Measurements from ENCODE around the gene GLP2R.
"Not testable (repeated sequence)": the region's sequence is repeated elsewhere in the genome, so short reads cannot be mapped to it uniquely, and the experiment has no call there.

GLP2R gene

DNA sequence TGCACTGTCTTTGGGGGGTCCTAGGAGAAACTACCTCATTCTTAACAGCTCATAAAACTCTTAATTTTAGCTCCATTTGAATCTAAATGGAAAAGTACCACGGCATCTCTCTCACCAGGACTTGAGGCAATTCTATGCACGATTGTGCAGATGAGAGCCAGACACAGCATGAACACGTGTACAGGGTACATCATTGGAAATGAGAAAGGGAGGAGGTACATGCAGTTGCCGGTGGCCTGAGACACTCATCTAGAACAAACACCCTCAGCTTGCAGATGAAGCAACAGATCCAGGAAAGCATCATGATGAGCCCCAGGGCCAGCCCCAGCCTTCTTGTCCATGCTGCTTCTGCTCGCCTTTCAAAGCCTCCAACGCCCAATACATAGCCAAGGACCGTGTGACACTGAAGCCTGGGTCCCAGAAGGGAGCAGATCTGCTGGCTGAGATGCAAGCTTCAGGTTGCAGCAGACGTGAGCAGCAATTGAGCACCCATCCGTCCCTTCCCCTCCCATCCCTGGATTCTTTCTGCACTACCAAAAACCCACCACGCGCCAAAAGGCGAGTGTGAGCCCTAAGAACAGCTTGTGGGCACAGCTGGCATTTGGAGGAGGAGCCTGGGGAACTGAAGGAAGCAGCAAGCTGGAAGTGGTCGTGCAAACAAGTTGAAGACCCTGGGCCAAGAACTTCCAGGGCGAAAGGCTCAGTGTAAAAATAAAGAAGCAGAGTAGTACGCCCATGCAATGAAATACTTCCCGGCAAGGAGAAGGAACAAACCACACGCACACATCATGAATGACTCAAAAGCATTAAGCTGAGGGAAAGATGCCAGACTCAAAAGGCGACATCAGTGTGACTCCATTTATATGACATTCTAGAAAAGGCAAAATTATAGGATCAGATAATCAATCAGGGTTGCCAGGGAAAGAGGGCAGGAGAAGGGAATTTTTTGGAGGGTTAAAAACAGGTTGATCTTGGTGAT, 86.7 kb downstream of the GLP2R start:
- 91% methylated on average over 18 of the region's 18 CpGs for WGBS
- no peak overlapping the region for H3K27ac ChIP-seq (ENCODE audit: low read depth, low read length)
- no peak overlapping the region for H3K9ac ChIP-seq (ENCODE audit: low read depth, low read length)
- H3K4me3 ChIP-seq (ENCODE audit: low read length) = no peak overlapping the region
- H3K9me3 ChIP-seq (ENCODE audit: insufficient read depth, low read depth, low read length) = no peaks in the 10 kb centered on the region
- H3K4me1 ChIP-seq (ENCODE audit: insufficient read depth, low read length) = 0 out of 2 replicates have a peak, but pooled peaks cover 5% of the 10 kb centered on the region
- H3K36me3 ChIP-seq (ENCODE audit: insufficient read depth, low read length) = no peaks in the 10 kb centered on the region
- H3K27me3 ChIP-seq (ENCODE audit: insufficient read depth, low read length) = no peaks in the 10 kb centered on the region

GRCh38 chr17:9913476-9913875, 87.8 kb downstream of the GLP2R start:
- Histone ChIP-seq H3K4me3 (ENCODE audit: low read length) (no peak overlapping the region), H3K27me3 (ENCODE audit: insufficient read depth, low read length) (no peaks in the 10 kb centered on the region), H3K9ac (ENCODE audit: low read depth, low read length) (no peak overlapping the region), H3K9me3 (ENCODE audit: insufficient read depth, low read depth, low read length) (no peaks in the 10 kb centered on the region), H3K27ac (ENCODE audit: low read depth, low read length) (no peak overlapping the region), H3K4me1 (ENCODE audit: insufficient read depth, low read length) (no peaks in the 10 kb centered on the region), H3K36me3 (ENCODE audit: insufficient read depth, low read length) (no peaks in the 10 kb centered on the region)
- WGBS = 94% methylated on average over 5 of the region's 5 CpGs

- Histone ChIP-seq H3K27ac (ENCODE audit: low read depth, low read length) (no peak overlapping the region), H3K27me3 (ENCODE audit: insufficient read depth, low read length) (no peaks in the 10 kb centered on the region), H3K36me3 (ENCODE audit: insufficient read depth, low read length) (no peaks in the 10 kb centered on the region), H3K4me3 (ENCODE audit: low read length) (no peak overlapping the region), H3K9me3 (ENCODE audit: insufficient read depth, low read depth, low read length) (no peaks in the 10 kb centered on the region), H3K9ac (ENCODE audit: low read depth, low read length) (no peak overlapping the region), H3K4me1 (ENCODE audit: insufficient read depth, low read length) (no peaks in the 10 kb centered on the region)
- WGBS = 94% methylated on average over 8 of the region's 8 CpGs
Observed at GRCh38 chr17:9916108-9916507, 90.4 kb downstream of the GLP2R start.

- Histone ChIP-seq H3K27me3 (ENCODE audit: insufficient read depth, low read length) (no peaks in the 10 kb centered on the region), H3K27ac (ENCODE audit: low read depth, low read length) (no peak overlapping the region), H3K36me3 (ENCODE audit: insufficient read depth, low read length) (no peaks in the 10 kb centered on the region), H3K9me3 (ENCODE audit: insufficient read depth, low read depth, low read length) (no peaks in the 10 kb centered on the region), H3K4me3 (ENCODE audit: low read length) (no peak overlapping the region), H3K4me1 (ENCODE audit: insufficient read depth, low read length) (no peaks in the 10 kb centered on the region), H3K9ac (ENCODE audit: low read depth, low read length) (no peak overlapping the region)
- 95% methylated on average over 13 of the region's 13 CpGs for WGBS
Observed at GRCh38 chr17:9917131-9917530, 91.4 kb downstream of the GLP2R start.

GRCh38 chr17:9917801-9918200, 92.1 kb downstream of the GLP2R start:
- H3K9me3 ChIP-seq (ENCODE audit: insufficient read depth, low read depth, low read length) = no peaks in the 10 kb centered on the region
- WGBS = 96% methylated on average over 19 of the region's 19 CpGs
- no peak overlapping the region for H3K4me3 ChIP-seq (ENCODE audit: low read length)
- no peaks in the 10 kb centered on the region for H3K36me3 ChIP-seq (ENCODE audit: insufficient read depth, low read length)
- H3K9ac ChIP-seq (ENCODE audit: low read depth, low read length) = no peak overlapping the region
- no peaks in the 10 kb centered on the region for H3K27me3 ChIP-seq (ENCODE audit: insufficient read depth, low read length)
- H3K27ac ChIP-seq (ENCODE audit: low read depth, low read length) = no peak overlapping the region
- no peaks in the 10 kb centered on the region for H3K4me1 ChIP-seq (ENCODE audit: insufficient read depth, low read length)

DNA sequence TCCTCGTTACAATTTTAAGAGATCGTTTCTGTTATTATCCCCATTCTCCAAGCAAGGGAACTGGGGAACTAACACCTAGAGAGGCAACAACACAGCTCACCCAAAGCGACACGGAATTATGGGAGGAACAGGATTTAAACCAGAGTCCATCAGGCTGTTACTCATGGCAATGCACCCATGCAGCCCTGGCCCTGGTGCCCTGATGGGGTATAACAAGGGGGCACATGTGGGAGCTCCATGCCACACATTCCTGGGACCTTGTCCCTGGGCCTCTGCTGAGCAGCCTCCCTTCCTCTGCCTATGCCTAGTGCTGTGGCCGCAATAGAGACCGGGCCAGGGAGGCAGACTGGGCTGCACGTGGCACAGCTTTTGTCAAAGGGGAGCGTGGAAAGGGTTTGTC, 92.6 kb downstream of the GLP2R start:
- Histone ChIP-seq H3K4me1 (ENCODE audit: insufficient read depth, low read length) (no peaks in the 10 kb centered on the region), H3K4me3 (ENCODE audit: low read length) (no peak overlapping the region), H3K27me3 (ENCODE audit: insufficient read depth, low read length) (no peaks in the 10 kb centered on the region), H3K9me3 (ENCODE audit: insufficient read depth, low read depth, low read length) (no peaks in the 10 kb centered on the region), H3K36me3 (ENCODE audit: insufficient read depth, low read length) (no peaks in the 10 kb centered on the region), H3K27ac (ENCODE audit: low read depth, low read length) (no peak overlapping the region), H3K9ac (ENCODE audit: low read depth, low read length) (no peak overlapping the region)
- 97% methylated on average over 8 of the region's 8 CpGs for WGBS

DNA sequence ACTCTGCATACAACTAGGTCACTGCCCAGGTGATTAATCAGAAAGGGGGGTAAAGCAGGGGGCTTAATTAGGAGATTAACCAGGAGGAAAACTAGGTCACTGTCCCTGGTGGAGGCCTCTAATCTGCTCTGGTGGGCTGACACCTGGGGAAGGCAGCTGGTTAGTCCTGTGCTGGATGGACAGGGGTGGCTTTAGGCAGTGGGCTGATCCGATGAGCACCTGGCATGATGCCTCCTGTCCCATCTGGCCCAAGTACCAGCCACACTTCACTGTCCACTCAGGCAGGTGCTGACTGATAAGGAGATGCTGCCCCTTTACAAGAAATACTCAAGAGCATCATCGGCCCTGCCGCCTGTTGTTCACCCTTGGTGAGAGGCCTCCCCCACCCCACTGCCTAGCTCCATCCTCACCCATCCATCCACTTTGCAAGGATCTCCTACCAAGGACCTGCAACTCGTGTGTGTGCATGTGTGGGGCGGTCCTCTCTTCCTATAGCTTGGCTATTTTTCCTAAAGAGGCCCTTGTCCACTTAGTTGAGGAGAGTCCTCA, 93.2 kb downstream of the GLP2R start:
- 93% methylated on average over 5 of the region's 5 CpGs for WGBS
- H3K36me3 ChIP-seq (ENCODE audit: insufficient read depth, low read length) = no peaks in the 10 kb centered on the region

GRCh38 chr17:9921216-9921615, 95.5 kb downstream of the GLP2R start:
- H3K4me1 ChIP-seq (ENCODE audit: insufficient read depth, low read length); H3K4me3 ChIP-seq (ENCODE audit: low read length); H3K9ac ChIP-seq (ENCODE audit: low read depth, low read length); H3K27ac ChIP-seq (ENCODE audit: low read depth, low read length); H3K9me3 ChIP-seq (ENCODE audit: insufficient read depth, low read depth, low read length); H3K27me3 ChIP-seq (ENCODE audit: insufficient read depth, low read length); H3K36me3 ChIP-seq (ENCODE audit: insufficient read depth, low read length): not testable (repeated sequence)
- WGBS = 92% methylated on average over 13 of the region's 13 CpGs

More for the DNA sequence above, 93.2 kb downstream of the GLP2R start:
- Histone ChIP-seq H3K4me3 (ENCODE audit: low read length) (no peak overlapping the region), H3K27ac (ENCODE audit: low read depth, low read length) (no peak overlapping the region), H3K9ac (ENCODE audit: low read depth, low read length) (no peak overlapping the region), H3K27me3 (ENCODE audit: insufficient read depth, low read length) (no peaks in the 10 kb centered on the region), H3K4me1 (ENCODE audit: insufficient read depth, low read length) (no peaks in the 10 kb centered on the region), H3K9me3 (ENCODE audit: insufficient read depth, low read depth, low read length) (no peaks in the 10 kb centered on the region)

DNA sequence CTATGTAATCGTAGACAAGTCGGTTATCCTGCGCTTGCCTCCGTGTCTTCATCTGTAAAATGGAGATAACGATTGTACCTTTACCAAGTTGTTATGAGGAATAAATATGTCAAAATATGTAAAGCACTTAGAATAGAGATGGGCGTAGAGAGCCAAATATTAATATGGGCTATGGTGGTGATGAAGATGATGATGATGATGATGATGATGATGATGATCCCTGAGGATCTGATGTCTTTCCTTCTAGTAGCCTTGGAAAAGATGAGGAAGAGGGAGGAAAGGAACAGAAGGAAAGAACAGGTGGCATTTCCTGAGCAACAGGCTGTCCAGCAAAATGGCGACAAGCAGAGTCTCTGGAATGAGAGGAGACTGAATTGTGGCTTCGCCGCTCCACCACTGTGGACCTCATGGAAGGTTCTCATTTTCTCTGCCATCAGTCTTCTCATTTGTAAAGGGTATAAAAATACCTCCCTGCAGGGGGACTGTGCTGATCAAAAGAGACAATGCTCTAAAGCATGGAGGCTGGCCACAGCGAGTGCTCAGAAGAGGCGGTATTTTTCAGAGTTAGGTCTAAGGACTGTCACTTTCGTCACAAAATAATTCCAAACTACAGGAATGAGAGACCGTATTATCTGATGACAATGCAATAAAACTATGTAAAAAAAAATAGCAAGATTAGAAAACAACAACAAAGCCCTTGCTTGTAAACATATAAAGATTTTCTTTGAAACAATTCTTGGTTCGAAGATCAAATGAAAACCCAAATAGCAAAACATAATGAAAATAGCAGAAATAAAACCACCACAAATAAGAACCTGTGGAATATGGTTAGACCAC, 96.5 kb downstream of the GLP2R start:
- Histone ChIP-seq H3K4me3 (ENCODE audit: low read length) (no peak overlapping the region), H3K27ac (ENCODE audit: low read depth, low read length) (no peak overlapping the region), H3K27me3 (ENCODE audit: insufficient read depth, low read length) (no peaks in the 10 kb centered on the region), H3K9me3 (ENCODE audit: insufficient read depth, low read depth, low read length) (no peaks in the 10 kb centered on the region), H3K9ac (ENCODE audit: low read depth, low read length) (no peak overlapping the region), H3K4me1 (ENCODE audit: insufficient read depth, low read length) (no peaks in the 10 kb centered on the region), H3K36me3 (ENCODE audit: insufficient read depth, low read length) (no peaks in the 10 kb centered on the region)
- WGBS = 92% methylated on average over 12 of the region's 14 CpGs

DNA sequence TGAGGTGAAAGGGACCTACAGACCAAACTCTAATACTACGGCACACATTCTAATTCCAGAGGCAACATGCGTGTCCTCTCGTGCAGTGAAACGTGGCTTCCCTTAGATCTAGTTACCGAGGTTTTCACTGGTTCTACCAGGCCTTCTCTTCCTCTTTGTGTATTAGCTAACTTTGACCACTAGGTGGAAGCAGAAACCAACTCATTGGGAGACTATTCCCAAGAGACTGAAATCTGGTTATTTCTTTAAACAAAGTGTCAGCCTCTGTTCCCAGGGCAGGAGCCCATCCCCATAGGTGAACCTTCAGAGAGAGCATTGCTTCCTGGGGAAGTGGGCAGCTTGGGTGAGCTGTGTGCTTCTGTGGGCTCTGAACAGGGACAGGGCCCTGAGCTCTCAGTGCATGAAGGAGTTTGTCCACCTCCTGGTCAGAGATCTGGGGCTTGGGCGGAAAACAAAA, 99.0 kb downstream of the GLP2R start:
- H3K27me3 ChIP-seq (ENCODE audit: insufficient read depth, low read length) = no peaks in the 10 kb centered on the region
- H3K36me3 ChIP-seq (ENCODE audit: insufficient read depth, low read length) = no peaks in the 10 kb centered on the region
- no peak overlapping the region for H3K9ac ChIP-seq (ENCODE audit: low read depth, low read length)
- H3K9me3 ChIP-seq (ENCODE audit: insufficient read depth, low read depth, low read length) = no peaks in the 10 kb centered on the region
- 46% methylated on average over 6 of the region's 6 CpGs for WGBS
- no peak overlapping the region for H3K4me3 ChIP-seq (ENCODE audit: low read length)
- H3K4me1 ChIP-seq (ENCODE audit: insufficient read depth, low read length) = no peaks in the 10 kb centered on the region
- H3K27ac ChIP-seq (ENCODE audit: low read depth, low read length) = no peak overlapping the region

DNA sequence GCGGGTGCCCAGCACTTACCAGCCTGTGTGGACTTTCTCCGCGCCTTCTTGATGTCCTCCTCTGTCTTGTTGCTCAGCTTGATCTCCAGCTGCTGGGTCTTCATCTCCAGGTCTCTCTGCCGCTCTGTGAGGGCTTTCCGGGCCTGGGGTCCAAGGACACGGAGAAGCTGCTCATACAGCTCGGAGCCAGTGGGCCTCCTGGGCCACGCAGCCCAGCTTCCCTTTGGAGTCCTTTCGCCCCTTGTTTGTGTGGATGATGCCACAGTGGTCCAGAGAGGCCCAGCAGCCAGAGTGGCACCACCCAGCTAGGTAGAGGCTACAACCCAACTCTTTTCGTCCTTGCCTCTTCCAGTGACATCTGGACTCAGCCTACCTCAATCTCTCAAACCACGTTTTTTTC, 99.7 kb downstream of the GLP2R start:
- Histone ChIP-seq H3K4me3 (ENCODE audit: low read length) (no peak overlapping the region), H3K36me3 (ENCODE audit: insufficient read depth, low read length) (no peaks in the 10 kb centered on the region), H3K27ac (ENCODE audit: low read depth, low read length) (no peak overlapping the region), H3K27me3 (ENCODE audit: insufficient read depth, low read length) (no peaks in the 10 kb centered on the region), H3K9ac (ENCODE audit: low read depth, low read length) (no peak overlapping the region), H3K4me1 (ENCODE audit: insufficient read depth, low read length) (no peaks in the 10 kb centered on the region), H3K9me3 (ENCODE audit: insufficient read depth, low read depth, low read length) (no peaks in the 10 kb centered on the region)
- WGBS = 94% methylated on average over 11 of the region's 11 CpGs
